ENCODE data around the gene CLN6.

GRCh38 chr15:68274201-68274848 lies 44.8 kb upstream of the CLN6 start:
- TF ChIP-seq CTCF (IDR thresholded peaks at IDR 0.05), result no peak
- TF ChIP-seq POLR2A (IDR thresholded peaks at IDR 0.05), result no peak
